Measurements from ENCODE around the gene BRWD1.

BRWD1 gene

DNA sequence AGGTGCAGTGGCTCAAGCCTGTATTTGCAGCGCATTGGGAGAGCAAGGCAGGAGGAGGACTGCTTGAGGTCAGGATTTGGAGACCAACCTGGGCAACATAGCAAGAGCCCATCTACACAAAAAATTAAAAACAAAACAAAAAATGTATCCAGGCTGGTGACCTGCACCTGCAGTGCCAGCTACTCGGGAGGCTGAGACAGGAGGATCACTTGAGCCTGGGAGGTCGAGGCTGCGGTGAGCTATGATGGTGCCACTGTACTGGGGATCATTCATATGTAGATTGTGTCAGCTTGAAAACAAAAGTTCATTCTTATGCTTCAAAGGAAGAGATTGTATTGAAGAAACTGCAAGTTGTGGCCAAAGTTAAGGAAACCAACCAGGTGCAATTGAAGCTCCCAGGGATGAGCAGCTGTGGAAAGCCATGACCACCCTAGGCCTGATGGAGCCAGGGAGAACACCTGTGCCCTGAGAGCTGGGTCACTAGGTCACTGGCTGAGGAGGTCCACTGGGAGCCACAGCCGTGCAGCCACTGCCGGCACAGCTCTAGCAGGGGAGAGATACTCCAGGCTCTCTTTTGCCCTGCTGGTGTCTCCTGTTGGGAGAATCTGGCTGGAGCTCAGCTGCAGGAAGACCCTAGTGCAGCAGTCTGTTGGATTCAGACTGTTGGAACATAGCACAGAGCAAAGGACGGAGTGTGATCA, 13.3 kb upstream of the BRWD1 start:
- H3K27ac ChIP-seq (ENCODE audit: low read depth, low read length, poor library complexity, severe bottlenecking) = no peak overlapping the region
- H3K27me3 ChIP-seq (ENCODE audit: insufficient read depth, low read length) = no peaks in the 10 kb centered on the region
- H3F3A ChIP-seq (ENCODE audit: insufficient read depth, low read length) = no peaks in the 10 kb centered on the region
- H3K9me3 ChIP-seq (ENCODE audit: low read length) = no peaks in the 10 kb centered on the region
- no peaks in the 10 kb centered on the region for H3K9me2 ChIP-seq (ENCODE audit: low read depth, low read length)
- no peak overlapping the region for H3K4me3 ChIP-seq (ENCODE audit: low read depth, low read length, poor library complexity, severe bottlenecking)
- H3K4me1 ChIP-seq (ENCODE audit: insufficient read depth, low read length, severe bottlenecking) = peaks cover 21% of the 10 kb centered on the region
- TF ChIP-seq EZH2 (IDR thresholded peaks at IDR 0.05; ENCODE audit: borderline replicate concordance, low read length) = no peak
- TF ChIP-seq, protein P1, sequence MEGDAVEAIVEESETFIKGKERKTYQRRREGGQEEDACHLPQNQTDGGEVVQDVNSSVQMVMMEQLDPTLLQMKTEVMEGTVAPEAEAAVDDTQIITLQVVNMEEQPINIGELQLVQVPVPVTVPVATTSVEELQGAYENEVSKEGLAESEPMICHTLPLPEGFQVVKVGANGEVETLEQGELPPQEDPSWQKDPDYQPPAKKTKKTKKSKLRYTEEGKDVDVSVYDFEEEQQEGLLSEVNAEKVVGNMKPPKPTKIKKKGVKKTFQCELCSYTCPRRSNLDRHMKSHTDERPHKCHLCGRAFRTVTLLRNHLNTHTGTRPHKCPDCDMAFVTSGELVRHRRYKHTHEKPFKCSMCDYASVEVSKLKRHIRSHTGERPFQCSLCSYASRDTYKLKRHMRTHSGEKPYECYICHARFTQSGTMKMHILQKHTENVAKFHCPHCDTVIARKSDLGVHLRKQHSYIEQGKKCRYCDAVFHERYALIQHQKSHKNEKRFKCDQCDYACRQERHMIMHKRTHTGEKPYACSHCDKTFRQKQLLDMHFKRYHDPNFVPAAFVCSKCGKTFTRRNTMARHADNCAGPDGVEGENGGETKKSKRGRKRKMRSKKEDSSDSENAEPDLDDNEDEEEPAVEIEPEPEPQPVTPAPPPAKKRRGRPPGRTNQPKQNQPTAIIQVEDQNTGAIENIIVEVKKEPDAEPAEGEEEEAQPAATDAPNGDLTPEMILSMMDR (IDR thresholded peaks at IDR 0.05; ENCODE audit: low read length) = no peak
- H3K9ac ChIP-seq (ENCODE audit: low read length) = no peak overlapping the region
- H3K36me3 ChIP-seq (ENCODE audit: insufficient read depth, low read length) = no peaks in the 10 kb centered on the region
- H2AFZ ChIP-seq (ENCODE audit: low read length) = no peak overlapping the region
- no peak overlapping the region for H3K4me2 ChIP-seq (ENCODE audit: low read length)
- H4K20me1 ChIP-seq (ENCODE audit: insufficient read depth, low read length) = no peaks in the 10 kb centered on the region
- no peaks in the 10 kb centered on the region for H3K79me2 ChIP-seq (ENCODE audit: insufficient read depth, low read length)

DNA sequence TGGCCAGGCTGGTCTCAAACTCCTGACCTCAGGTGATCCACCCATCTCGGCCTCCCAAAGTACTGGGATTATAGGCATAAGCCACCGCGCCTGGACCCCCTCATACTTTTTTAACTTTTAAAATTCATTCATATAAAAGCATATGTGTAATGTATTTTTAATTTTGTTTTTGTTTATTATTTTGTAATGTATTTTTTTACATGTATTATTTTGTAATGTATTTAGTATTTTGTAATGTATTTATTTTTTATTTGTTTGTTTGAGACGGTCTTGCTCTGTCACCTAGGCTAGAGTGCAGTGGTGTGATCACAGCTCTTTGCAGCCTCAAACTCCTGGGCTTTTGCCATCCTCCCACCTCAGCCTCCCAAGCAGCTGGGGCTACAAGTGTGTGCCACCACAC, 12.0 kb upstream of the BRWD1 start:
- Histone ChIP-seq H4K20me1 (ENCODE audit: insufficient read depth, low read length) (no peaks in the 10 kb centered on the region), H3K27me3 (ENCODE audit: insufficient read depth, low read length) (no peaks in the 10 kb centered on the region), H3K9ac (ENCODE audit: low read length) (no peak overlapping the region), H2AFZ (ENCODE audit: low read length) (no peak overlapping the region), H3K9me2 (ENCODE audit: low read depth, low read length) (no peaks in the 10 kb centered on the region), H3K4me1 (ENCODE audit: insufficient read depth, low read length, severe bottlenecking) (peaks cover 20% of the 10 kb centered on the region), H3K4me3 (ENCODE audit: low read depth, low read length, poor library complexity, severe bottlenecking) (no peak overlapping the region), H3K27ac (ENCODE audit: low read depth, low read length, poor library complexity, severe bottlenecking) (no peak overlapping the region), H3K4me2 (ENCODE audit: low read length) (no peak overlapping the region), H3K79me2 (ENCODE audit: insufficient read depth, low read length) (no peaks in the 10 kb centered on the region), H3F3A (ENCODE audit: insufficient read depth, low read length) (no peaks in the 10 kb centered on the region), H3K9me3 (ENCODE audit: low read length) (no peaks in the 10 kb centered on the region), H3K36me3 (ENCODE audit: insufficient read depth, low read length) (no peaks in the 10 kb centered on the region)
- TF ChIP-seq, protein P1 (IDR thresholded peaks at IDR 0.05; ENCODE audit: low read length) = no peak
- TF ChIP-seq EZH2 (IDR thresholded peaks at IDR 0.05; ENCODE audit: borderline replicate concordance, low read length) = no peak

DNA sequence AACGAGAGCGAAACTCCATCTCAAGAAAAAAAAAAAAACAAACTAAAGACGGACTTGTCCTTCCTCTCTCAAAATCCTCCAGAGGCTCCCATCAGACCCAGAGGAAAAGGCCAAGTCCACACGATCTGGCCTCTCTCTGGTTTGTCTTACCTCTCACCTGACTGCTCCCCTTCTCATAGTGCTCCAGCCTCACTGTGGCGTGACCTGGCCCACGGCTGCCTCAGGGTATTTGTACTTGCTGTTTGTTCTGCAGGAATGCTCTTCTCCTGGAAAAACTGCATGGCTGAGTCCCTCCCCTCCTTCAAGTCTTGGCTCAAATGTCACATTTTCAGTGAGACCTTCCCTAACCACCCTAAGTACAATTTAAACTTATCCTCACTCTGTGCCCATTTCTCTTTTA, 8.0 kb upstream of the BRWD1 start:
- Histone ChIP-seq H3K9ac (ENCODE audit: low read length) (no peak overlapping the region), H3K36me3 (ENCODE audit: insufficient read depth, low read length) (no peaks in the 10 kb centered on the region), H3K79me2 (ENCODE audit: insufficient read depth, low read length) (no peaks in the 10 kb centered on the region), H4K20me1 (ENCODE audit: insufficient read depth, low read length) (no peaks in the 10 kb centered on the region), H3K9me2 (ENCODE audit: low read depth, low read length) (no peaks in the 10 kb centered on the region), H3F3A (ENCODE audit: insufficient read depth, low read length) (peaks cover 11% of the 10 kb centered on the region; the same call in 1 of the 2 replicates), H3K4me1 (ENCODE audit: insufficient read depth, low read length, severe bottlenecking) (peaks cover 53% of the 10 kb centered on the region), H3K4me3 (ENCODE audit: low read depth, low read length, poor library complexity, severe bottlenecking) (no peak overlapping the region), H3K9me3 (ENCODE audit: low read length) (no peaks in the 10 kb centered on the region), H2AFZ (ENCODE audit: low read length) (no peak overlapping the region), H3K27me3 (ENCODE audit: insufficient read depth, low read length) (no peaks in the 10 kb centered on the region), H3K27ac (ENCODE audit: low read depth, low read length, poor library complexity, severe bottlenecking) (peak overlapping the region; percentile 14), H3K4me2 (ENCODE audit: low read length) (no peak overlapping the region)
- no peak for TF ChIP-seq EZH2 (IDR thresholded peaks at IDR 0.05; ENCODE audit: borderline replicate concordance, low read length)
- TF ChIP-seq, protein P1 (IDR thresholded peaks at IDR 0.05; ENCODE audit: low read length) = no peak

Data from OCI-LY1 (cell line).